ENCODE data around the gene FOXP1.

FOXP1 gene

DNA sequence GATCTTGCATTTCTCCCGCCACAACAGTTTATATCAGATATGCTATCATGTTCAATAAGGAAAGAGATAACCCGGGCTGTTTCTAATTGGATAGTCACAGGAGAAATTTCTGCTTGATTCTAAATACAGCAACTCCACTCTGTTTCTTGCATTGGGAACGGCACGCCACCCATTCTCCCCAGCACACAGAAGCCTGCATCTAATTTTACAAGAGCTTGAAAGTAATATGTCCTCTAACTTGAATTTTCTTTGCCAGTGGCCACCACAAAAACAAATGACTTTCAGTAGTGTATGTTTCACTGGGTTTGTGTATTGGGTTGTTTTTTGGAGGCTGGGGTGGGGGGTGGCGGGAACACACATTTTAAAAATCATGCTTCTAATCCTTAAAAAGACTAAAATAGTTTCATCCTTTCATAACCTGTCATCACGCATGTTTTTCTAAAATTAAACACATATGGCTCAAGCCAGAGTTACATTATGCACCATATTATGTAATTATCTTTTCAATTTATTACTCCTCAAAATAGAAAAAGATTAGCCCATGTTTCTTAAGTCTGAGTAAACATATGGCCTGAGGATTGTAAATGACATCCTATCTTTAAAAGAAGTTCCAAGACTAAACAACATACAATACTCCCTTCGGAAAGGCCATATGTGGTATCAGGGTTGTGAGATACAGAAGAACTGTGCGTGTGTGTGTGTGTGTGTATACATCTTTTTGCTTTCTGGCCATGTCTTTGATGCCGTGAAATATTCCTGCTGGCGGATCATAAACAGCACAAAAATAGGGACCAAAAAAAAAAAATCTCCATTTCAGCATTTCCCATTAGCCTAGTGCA is 176.3 kb downstream of the FOXP1 start:
- in situ Hi-C loops (cut with MboI; ENCODE audit: low sequenced_read_pairs): no loop called here

DNA sequence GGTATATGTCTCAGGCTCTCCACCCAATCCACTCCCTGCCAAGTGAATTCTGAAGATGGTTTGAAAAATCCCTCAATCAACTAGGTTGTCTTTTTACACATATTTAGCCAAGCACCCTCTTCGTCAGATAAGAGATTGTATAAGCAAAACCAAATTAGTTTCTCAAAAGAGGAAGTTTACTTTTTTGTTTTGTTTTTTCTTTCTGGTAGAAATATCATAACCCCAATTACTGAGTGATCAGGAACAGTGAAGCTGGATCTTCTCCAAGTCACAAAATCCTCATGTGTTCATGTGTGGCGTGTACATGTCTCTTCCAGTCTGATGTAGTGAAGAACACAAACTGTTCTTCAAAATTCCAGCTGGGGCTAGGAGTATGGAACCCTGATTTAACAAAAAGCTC is 180.6 kb downstream of the FOXP1 start:
- in situ Hi-C loops (cut with MboI; ENCODE audit: low sequenced_read_pairs): no loop called here

- in situ Hi-C loops (cut with MboI; ENCODE audit: low sequenced_read_pairs): no loop called here
Observed at GRCh38 chr3:71402280-71402679, 181.2 kb downstream of the FOXP1 start.

GRCh38 chr3:71401695-71402231 is 181.8 kb downstream of the FOXP1 start:
- in situ Hi-C loops (cut with MboI; ENCODE audit: low sequenced_read_pairs): no loop called here

- in situ Hi-C loops (cut with MboI; ENCODE audit: low sequenced_read_pairs): no loop called here
Observed at GRCh38 chr3:71400986-71401451, 182.5 kb downstream of the FOXP1 start.

- in situ Hi-C loops (cut with MboI; ENCODE audit: low sequenced_read_pairs): no loop called here
Observed at GRCh38 chr3:71399478-71399877, 184.1 kb downstream of the FOXP1 start.

- in situ Hi-C loops (cut with MboI; ENCODE audit: low sequenced_read_pairs): no loop called here
Observed at GRCh38 chr3:71398157-71398836, 185.2 kb downstream of the FOXP1 start.

DNA sequence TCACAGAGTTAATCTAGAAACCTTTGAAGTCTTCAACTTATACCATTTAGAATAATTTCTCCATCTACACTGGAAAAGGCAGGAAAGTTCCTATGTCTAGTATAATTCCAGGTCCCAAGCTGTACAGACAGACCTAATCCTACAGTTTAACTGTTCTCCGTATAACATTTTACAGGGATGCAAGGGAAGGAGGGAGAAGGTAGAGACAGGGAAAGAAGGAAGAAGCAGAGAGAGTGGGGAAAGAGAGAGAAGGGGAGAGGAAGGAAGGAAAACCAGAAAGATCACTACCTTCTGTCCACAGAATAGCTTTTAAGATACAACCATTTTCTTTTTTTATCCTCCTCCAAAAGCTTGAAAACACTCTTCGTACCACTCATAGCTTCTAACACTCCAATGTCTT is 185.8 kb downstream of the FOXP1 start:
- in situ Hi-C loops (cut with MboI; ENCODE audit: low sequenced_read_pairs): no loop called here

DNA sequence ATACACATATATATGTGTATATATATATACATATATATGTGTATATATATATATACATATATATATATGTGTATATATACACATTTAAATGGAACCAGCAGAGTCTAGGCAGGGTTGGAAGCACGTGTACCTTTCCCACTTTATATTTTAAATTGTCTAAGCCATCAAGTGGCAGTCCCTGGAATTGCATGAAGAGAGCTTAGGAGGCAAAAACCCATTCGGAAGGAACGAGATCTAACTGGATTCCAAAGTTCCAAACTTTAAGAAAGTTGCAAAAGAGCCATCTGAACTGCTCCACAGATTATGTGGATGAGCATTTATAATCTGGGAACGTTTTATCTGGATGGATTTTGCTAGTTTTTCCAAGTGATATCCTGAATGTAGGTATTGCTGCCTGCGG is 186.5 kb downstream of the FOXP1 start:
- in situ Hi-C loops (cut with MboI; ENCODE audit: low sequenced_read_pairs): no loop called here

GRCh38 chr3:71395927-71396695 is 187.4 kb downstream of the FOXP1 start:
- in situ Hi-C loops (cut with MboI; ENCODE audit: low sequenced_read_pairs): no loop called here

GRCh38 chr3:71395470-71395869 is 188.1 kb downstream of the FOXP1 start:
- in situ Hi-C loops (cut with MboI; ENCODE audit: low sequenced_read_pairs): no loop called here

DNA sequence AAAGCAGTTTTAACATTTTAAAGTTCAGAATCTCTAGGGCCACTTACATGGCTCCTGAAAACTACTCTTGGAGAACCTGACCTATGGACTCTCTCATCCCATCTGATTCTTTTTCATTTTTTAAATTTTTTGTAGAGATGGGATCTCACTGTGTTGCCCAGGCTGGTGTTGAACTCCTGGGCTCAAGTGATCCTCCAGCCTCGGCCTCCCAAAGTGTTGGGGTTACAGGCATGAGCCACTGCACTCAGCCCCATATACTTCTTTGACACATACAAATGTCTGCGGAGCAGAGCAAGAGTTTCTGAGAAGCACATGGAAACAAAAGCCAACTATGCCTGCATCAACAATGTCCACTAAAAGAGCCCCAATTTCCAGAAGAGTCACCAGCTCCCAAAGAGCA is 189.8 kb downstream of the FOXP1 start:
- in situ Hi-C loops (cut with MboI; ENCODE audit: low sequenced_read_pairs): no loop called here

DNA sequence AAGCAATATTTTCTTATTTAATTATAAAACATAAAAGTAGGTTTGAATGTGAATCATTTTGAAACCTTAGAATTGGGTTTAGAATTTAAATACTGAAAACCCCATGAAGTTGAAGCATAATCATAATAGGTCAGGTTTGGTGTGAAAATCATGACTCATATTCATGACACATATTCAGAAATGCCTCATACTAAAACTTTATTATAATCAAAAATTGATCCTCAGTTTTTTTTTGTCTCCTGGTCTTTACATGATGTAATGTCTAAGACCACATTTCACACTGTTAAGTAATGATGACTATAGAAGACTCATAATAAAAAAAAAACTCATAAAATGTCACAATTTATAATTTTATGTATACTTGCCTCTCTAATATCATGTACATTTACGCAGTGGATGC is 190.4 kb downstream of the FOXP1 start:
- in situ Hi-C loops (cut with MboI; ENCODE audit: low sequenced_read_pairs): no loop called here

GRCh38 chr3:71392251-71392650 is 191.3 kb downstream of the FOXP1 start:
- in situ Hi-C loops (cut with MboI; ENCODE audit: low sequenced_read_pairs): no loop called here

DNA sequence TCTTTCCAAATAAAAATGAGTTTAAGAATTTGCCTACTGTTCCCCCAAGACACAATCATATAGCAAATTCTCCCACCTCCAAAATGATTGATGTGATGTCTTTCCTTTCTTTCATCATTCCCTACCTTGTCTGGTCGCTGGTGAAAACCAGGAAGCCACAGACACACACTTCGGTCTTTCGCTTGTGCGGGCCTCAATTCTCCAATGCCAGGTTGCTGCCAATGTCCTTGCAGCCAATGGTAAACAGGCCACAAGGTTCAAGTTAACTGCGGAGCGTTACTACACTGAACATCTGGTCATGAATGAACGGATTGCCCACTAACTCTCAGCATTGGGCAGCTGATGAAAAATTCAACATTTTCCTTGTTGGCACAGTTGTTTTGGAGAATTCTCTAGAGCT is 192.2 kb downstream of the FOXP1 start:
- in situ Hi-C loops (cut with MboI; ENCODE audit: low sequenced_read_pairs): no loop called here

DNA sequence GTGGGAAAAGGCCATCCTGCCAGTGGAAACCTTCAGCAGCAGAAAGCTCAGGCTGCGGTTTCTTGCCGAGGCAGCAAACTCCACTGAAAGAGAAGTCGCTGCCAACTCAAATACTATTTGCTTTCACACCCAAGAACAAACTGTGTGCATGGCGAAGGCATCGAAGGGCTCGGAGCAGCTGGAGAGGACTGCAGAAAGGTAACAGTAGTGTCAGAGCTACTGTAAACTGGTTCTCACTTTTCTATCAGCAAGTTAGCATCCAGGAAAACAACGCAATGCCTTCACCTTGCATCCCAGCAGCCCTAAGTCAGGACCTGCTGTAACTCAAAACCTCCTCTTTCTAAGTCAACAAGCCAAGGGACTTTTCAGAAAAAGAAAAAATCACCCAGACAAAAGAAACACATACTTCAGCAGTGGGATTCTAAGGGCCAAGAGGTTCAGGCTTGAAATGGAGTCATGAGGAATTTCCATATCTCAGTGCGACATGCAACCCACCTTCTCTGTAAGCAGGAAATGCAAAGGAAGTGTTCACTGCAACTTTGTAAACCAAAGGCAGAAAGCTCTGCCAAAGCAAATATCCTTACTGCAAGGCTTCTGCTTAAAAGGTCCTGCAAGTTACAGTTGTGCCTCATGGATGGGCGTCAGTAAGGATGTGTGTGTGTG is 193.5 kb downstream of the FOXP1 start:
- in situ Hi-C loops (cut with MboI; ENCODE audit: low sequenced_read_pairs): no loop called here

DNA sequence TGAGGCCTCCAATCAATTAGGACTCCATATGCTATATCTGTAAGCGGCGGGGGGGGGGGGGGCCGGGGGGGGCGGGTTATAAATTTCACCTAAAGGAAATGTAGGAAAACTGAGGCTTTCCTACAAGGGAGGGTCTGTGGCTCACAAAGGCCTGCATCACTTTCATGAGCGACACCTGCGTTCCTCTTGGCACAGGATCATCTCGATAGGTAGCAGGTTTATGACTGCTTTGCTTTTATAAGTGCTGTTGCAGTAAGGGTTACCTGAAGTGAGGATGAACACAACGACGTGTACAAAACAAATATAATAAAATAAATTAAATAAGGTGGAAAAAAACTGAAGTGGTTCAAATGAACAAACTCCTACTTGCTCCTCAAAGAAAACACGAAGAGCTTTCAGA is 194.3 kb downstream of the FOXP1 start:
- in situ Hi-C loops (cut with MboI; ENCODE audit: low sequenced_read_pairs): no loop called here

- in situ Hi-C loops (cut with MboI; ENCODE audit: low sequenced_read_pairs): no loop called here
Observed at GRCh38 chr3:71388535-71389120, 194.9 kb downstream of the FOXP1 start.

- in situ Hi-C loops (cut with MboI; ENCODE audit: low sequenced_read_pairs): no loop called here
Observed at GRCh38 chr3:71387586-71387985, 195.9 kb downstream of the FOXP1 start.
